Activated CD8-positive, alpha-beta T cell treated with anti-CD3 and anti-CD28 coated beads for 36 hours (primary cell): Measurements from ENCODE around the gene ABCA7. TPM values are rescaled to one million over a fixed set of nuclear protein-coding genes. Genes with fewer than 3 reads are reported as not detected.

ENCODE experiments used
- ATAC-seq: fragments of 200-7000 bp; cut with Tn5 transposase; one replicate; pipeline ENCODE4 v1.10.0; 2021; ENCODE audit warnings: mild to moderate bottlenecking, moderate library complexity
- CTCF ChIA-PET: fragments of 350-600 bp; sonication (Branson Sonifier 250); formaldehyde crosslinking; loops from one replicate; lab custom pipeline; 2021; ENCODE audit warnings: antibody characterized with exemption; lab: Charles Lee
- POLR2A ChIA-PET: fragments of 350-600 bp; sonication (Branson Sonifier 250); formaldehyde crosslinking; loops from one replicate; lab custom pipeline; 2021; ENCODE audit warnings: antibody characterized with exemption; lab: Charles Lee
- DNase-seq: peaks from one replicate; pipeline ENCODE4 v3.0.0-alpha.2; 2020
- H3K27ac Mint-ChIP-seq: one replicate; pipeline ENCODE4 v1.8.0; 2021; ENCODE audit warnings: mild to moderate bottlenecking, mixed read lengths
- H3K27me3 Mint-ChIP-seq: one replicate; pipeline ENCODE4 v1.8.0; 2021; ENCODE audit warnings: mixed read lengths
- H3K36me3 Mint-ChIP-seq: one replicate; pipeline ENCODE4 v1.8.0; 2021; ENCODE audit warnings: low read depth, mixed read lengths
- H3K4me1 Mint-ChIP-seq: one replicate; pipeline ENCODE4 v1.8.0; 2021; ENCODE audit warnings: low read depth, mixed read lengths
- H3K4me3 Mint-ChIP-seq: one replicate; pipeline ENCODE4 v1.8.0; 2021; ENCODE audit warnings: mild to moderate bottlenecking, moderate library complexity, mixed read lengths
- H3K9me3 Mint-ChIP-seq: one replicate; pipeline ENCODE4 v1.8.0; 2021; ENCODE audit warnings: mixed read lengths
- CTCF ChIP-seq: fragments of 200-600 bp; IDR thresholded peaks from one replicate; pipeline ENCODE4 v1.8.0; 2022; ENCODE audit warnings: antibody characterized with exemption, mild to moderate bottlenecking
- intact Hi-C: fragments of 100-400 bp; cut with micrococcal nuclease; formaldehyde crosslinking; loops from one replicate; pipeline ENCODE4 v1.10.0; 2022
- total RNA-seq, 2 experiments: library from RNA; stranded (reverse); gene quantifications; one replicate each; pipeline ENCODE4 v1.2.3, GENCODE V29; 2021

ABCA7 gene
- total RNA-seq, 2 experiments from 2014 or later = 14.0 to 14.6 TPM

GRCh38 chr19:1025960-1026782 lies 13.7 kb upstream of the ABCA7 start, which contains the start of gene CNN2:
Gene CNN2 (plus strand): TSS chr19:1026608. CDS start chr19:1026662, 54 bp downstream.
- intact Hi-C loops = loop anchor here (5.0 kb wide), 1 partner anchor 51 kb away; no protein-coding TSS in a partner anchor
- TF ChIP-seq CTCF = no peak
- ATAC-seq = peak; percentile 47
- POLR2A ChIA-PET = interaction anchor here (0.6 to 8.0 kb wide), 12 partner anchors 13 to 371 kb away, joined by 3 to 68 read pairs (median 4); partner anchors contain the start of genes ABCA7, ARHGAP45, GPX4 and MED16
- no peaks in the 10 kb centered on the region for H3K9me3 Mint-ChIP-seq
- H3K27ac Mint-ChIP-seq = peak within 1 kb of the TSS; percentile 90
- no peaks in the 10 kb centered on the region for H3K27me3 Mint-ChIP-seq
- CTCF ChIA-PET = interaction anchor here (0.8 to 3.3 kb wide), 6 partner anchors 11 to 230 kb away, joined by 3 to 14 read pairs (median 4); no protein-coding TSS in a partner anchor
- H3K4me1 Mint-ChIP-seq = peaks cover 31% of the 10 kb centered on the region
- peaks cover 12% of the 10 kb centered on the region for H3K36me3 Mint-ChIP-seq
- peak within 1 kb of the TSS; percentile 89 for H3K4me3 Mint-ChIP-seq
- DNase-seq = peak; percentile 79

GRCh38 chr19:1026783-1027649 lies 12.9 kb upstream of the ABCA7 start:
- CTCF ChIA-PET = interaction anchor here (0.8 to 3.8 kb wide), 9 partner anchors 10 to 231 kb away, joined by 3 to 14 read pairs (median 5); partner anchors contain the start of genes ARHGAP45 and ATP5F1D
- peaks cover 11% of the 10 kb centered on the region for H3K36me3 Mint-ChIP-seq
- ATAC-seq (peak; percentile 8), DNase-seq (peak; percentile 67)
- intact Hi-C loops = loop anchor here (5.0 kb wide), 1 partner anchor 50 kb away; no protein-coding TSS in a partner anchor
- H3K4me1 Mint-ChIP-seq = peaks cover 28% of the 10 kb centered on the region
- POLR2A ChIA-PET = interaction anchor here (0.6 to 8.0 kb wide), 14 partner anchors 6 to 240 kb away, joined by 3 to 68 read pairs (median 4); partner anchors contain the start of genes ABCA7, ARHGAP45, GPX4 and RNU6-2
- H3K27ac Mint-ChIP-seq = peak overlapping the region; percentile 84
- no peaks in the 10 kb centered on the region for H3K27me3 Mint-ChIP-seq
- no peak for TF ChIP-seq CTCF
- H3K9me3 Mint-ChIP-seq = no peaks in the 10 kb centered on the region
- peak overlapping the region; percentile 89 for H3K4me3 Mint-ChIP-seq

- ChIA-PET CTCF (interaction anchor here (1.4 to 3.8 kb wide), 6 partner anchors 9 to 217 kb away, joined by 3 to 14 read pairs (median 9); partner anchors contain the start of genes ARHGAP45 and ATP5F1D), POLR2A (interaction anchor here (0.6 to 8.0 kb wide), 10 partner anchors 7 to 239 kb away, joined by 3 to 68 read pairs (median 6); partner anchors contain the start of genes ABCA7, ARHGAP45, RNU6-2 and TMEM259)
- intact Hi-C loops = loop anchor here (5.0 kb wide), 1 partner anchor 50 kb away; no protein-coding TSS in a partner anchor
- DNase-seq (peak; percentile 26), ATAC-seq (peak; percentile 8)
- no peak for TF ChIP-seq CTCF
- Mint-ChIP-seq H3K9me3 (no peaks in the 10 kb centered on the region), H3K4me3 (peak overlapping the region; percentile 89), H3K4me1 (peaks cover 33% of the 10 kb centered on the region), H3K27ac (peak overlapping the region; percentile 78), H3K36me3 (peaks cover 17% of the 10 kb centered on the region), H3K27me3 (no peaks in the 10 kb centered on the region)
Measured at GRCh38 chr19:1027650-1028061, 12.3 kb upstream of the ABCA7 start.

GRCh38 chr19:1028062-1028926 lies 11.6 kb upstream of the ABCA7 start:
- ChIA-PET POLR2A (interaction anchor here (0.6 to 8.0 kb wide), 9 partner anchors 8 to 118 kb away, joined by 3 to 68 read pairs (median 7); partner anchors contain the start of genes ABCA7, ARHGAP45, RNU6-2 and TMEM259), CTCF (interaction anchor here (0.9 to 3.8 kb wide), 6 partner anchors 36 to 216 kb away, joined by 3 to 14 read pairs (median 8); partner anchors contain the start of genes ARHGAP45 and ATP5F1D)
- peak; percentile 64 for DNase-seq
- H3K4me1 Mint-ChIP-seq = peaks cover 37% of the 10 kb centered on the region
- H3K4me3 Mint-ChIP-seq = peak overlapping the region; percentile 89
- H3K27ac Mint-ChIP-seq = peak overlapping the region; percentile 78
- intact Hi-C loops = loop anchor here (5.0 kb wide), 1 partner anchor 49 kb away; no protein-coding TSS in a partner anchor
- peak; percentile 40 for ATAC-seq
- H3K27me3 Mint-ChIP-seq = no peaks in the 10 kb centered on the region
- H3K36me3 Mint-ChIP-seq = peaks cover 21% of the 10 kb centered on the region
- H3K9me3 Mint-ChIP-seq = peaks cover under 1% of the 10 kb centered on the region
- TF ChIP-seq CTCF = no peak
